Adipocyte (in vitro differentiated cells): ENCODE data around the gene DDX23.

Source experiments
- DNase-seq: peaks from one replicate; pipeline ENCODE4 v3.0.0-alpha.2; 2015; ENCODE audit warnings: low read depth
- H3K27me3 ChIP-seq: replicated peaks from 2 replicates; pipeline ENCODE4 v1.7.0; 2013; ENCODE audit warnings: mild to moderate bottlenecking, low read length, moderate library complexity; ENCODE audit not compliant: control insufficient read depth, insufficient read depth
- H3K36me3 ChIP-seq: 2 replicates; pipeline ENCODE4 v1.7.0; 2013; ENCODE audit warnings: low read length, mild to moderate bottlenecking, moderate library complexity; ENCODE audit not compliant: control insufficient read depth, insufficient read depth, severe bottlenecking
- H3K4me1 ChIP-seq: 2 replicates; pipeline ENCODE4 v1.7.0; 2013; ENCODE audit warnings: mild to moderate bottlenecking, low read length, moderate library complexity; ENCODE audit not compliant: control insufficient read depth, insufficient read depth
- H3K4me3 ChIP-seq: 2 replicates; pipeline ENCODE4 v1.7.0; 2013; ENCODE audit warnings: mild to moderate bottlenecking, low read length, moderate library complexity
- H3K9ac ChIP-seq: 2 replicates; pipeline ENCODE4 v1.7.0; 2013; ENCODE audit warnings: mild to moderate bottlenecking, low read length, moderate library complexity
- H3K9me3 ChIP-seq: 2 replicates; pipeline ENCODE4 v1.7.0; 2013; ENCODE audit warnings: mild to moderate bottlenecking, low read length, moderate library complexity; ENCODE audit not compliant: control insufficient read depth

Gene DDX23

DNA sequence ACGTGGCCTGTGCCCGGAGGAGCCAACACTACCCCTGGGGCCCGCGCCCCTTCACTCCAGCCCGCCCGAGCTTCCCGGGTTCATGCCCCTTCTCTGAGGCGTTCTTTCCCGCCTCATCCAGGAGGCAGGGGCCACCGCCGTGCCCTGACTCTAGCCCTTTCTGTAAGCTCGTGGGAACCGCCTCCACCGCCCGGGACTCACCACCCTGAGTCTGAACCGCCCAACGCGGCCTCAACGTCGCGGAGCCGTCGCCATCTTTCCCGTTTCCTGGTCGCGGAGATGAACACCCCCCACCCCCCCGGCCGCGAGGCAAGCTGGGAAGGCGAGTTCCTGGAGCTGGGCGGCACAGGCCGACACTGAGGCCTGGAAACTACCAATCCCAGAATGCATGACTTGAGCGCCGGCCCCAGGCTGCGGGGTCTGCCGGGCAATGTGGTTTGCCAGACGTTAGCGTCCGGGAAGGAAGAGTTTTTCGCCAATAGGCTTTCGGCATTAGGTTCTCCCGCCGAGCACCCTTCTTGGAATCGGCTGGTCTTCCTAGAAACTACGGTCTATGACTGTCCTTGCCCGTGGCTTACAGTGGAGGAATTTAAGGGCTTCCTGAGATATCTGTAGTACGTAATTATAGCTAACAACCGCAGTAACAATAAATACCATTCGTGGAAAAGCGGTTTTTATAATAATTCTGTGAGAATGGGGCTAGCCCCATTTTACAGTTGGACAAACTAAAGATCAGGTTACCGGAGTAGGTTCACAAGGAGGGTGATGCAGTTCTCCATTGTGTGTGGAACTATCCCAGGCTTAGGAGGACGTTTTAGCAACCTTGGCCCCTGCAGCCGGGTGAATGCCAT is at the start of gene DDX23:
Gene DDX23, minus strand, starts transcription at position 281 of the 851 bp plus-strand sequence. CDS start 6,381 bp downstream, outside the sequence.
- DNase-seq = peak; percentile 99
- Histone ChIP-seq H3K9ac (peak within 1 kb of the TSS; percentile 98), H3K4me3 (peak within 1 kb of the TSS; percentile 95), H3K9me3 (no peaks in the 10 kb centered on the region), H3K27me3 (peaks cover 4% of the 10 kb centered on the region), H3K4me1 (peaks cover 17% of the 10 kb centered on the region), H3K36me3 (peaks cover 5% of the 10 kb centered on the region)

DNA sequence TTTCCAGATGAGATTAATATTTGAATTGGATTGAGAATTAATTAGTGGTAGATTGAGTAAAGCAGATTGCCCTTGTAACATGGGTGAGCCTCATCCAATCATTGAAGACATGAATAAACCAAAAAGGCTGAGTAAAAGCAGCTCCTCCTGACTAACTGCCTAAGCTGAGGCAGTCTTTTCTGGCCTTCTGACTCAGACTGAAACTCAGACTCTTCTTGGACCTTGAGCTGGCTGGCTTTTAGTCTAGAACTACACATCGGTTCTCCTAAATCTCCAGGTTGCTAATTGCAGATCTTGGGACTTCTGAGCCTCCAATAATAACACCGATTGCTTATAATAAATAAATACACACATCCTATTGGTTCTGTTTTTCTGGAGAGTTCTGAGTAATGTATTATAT is 49.3 kb upstream of the DDX23 start:
- H3K9me3 ChIP-seq = no peaks in the 10 kb centered on the region
- no peaks in the 10 kb centered on the region for H3K36me3 ChIP-seq
- peaks cover 4% of the 10 kb centered on the region for H3K4me1 ChIP-seq
- no peak overlapping the region for H3K9ac ChIP-seq
- no peak overlapping the region for H3K4me3 ChIP-seq
- peaks cover 3% of the 10 kb centered on the region for H3K27me3 ChIP-seq
- peak; percentile 25 for DNase-seq

DNA sequence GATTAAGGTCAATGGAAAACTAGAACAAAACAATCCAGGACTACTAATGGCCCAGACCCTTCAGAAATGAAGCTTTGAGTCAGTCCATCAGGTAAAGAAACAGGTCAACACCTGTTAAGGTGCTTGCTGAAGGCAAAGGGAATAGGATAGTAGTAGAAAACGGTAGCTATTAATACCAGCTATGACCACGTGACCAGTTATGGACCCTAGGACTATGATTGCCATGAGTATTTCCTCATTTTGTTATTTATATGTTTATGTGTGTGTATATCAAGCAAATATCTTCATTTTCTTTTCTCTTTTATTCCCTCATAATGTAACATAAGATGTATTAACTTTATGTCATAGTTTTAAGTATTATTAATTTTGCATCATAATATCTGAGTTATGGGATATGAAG is 47.7 kb upstream of the DDX23 start:
- Histone ChIP-seq H3K9me3 (no peaks in the 10 kb centered on the region), H3K4me3 (no peak overlapping the region), H3K9ac (no peak overlapping the region), H3K27me3 (peaks cover 3% of the 10 kb centered on the region), H3K36me3 (no peaks in the 10 kb centered on the region), H3K4me1 (peaks cover 4% of the 10 kb centered on the region)
- no peak for DNase-seq

- H3K36me3 ChIP-seq = no peaks in the 10 kb centered on the region
- no peak overlapping the region for H3K4me3 ChIP-seq
- H3K4me1 ChIP-seq = peaks cover 2% of the 10 kb centered on the region
- H3K9me3 ChIP-seq = no peaks in the 10 kb centered on the region
- DNase-seq = peak; percentile 74
- no peak overlapping the region for H3K9ac ChIP-seq
- H3K27me3 ChIP-seq = peaks cover 3% of the 10 kb centered on the region
Observed at GRCh38 chr12:48894271-48894670, 42.3 kb upstream of the DDX23 start.

DNA sequence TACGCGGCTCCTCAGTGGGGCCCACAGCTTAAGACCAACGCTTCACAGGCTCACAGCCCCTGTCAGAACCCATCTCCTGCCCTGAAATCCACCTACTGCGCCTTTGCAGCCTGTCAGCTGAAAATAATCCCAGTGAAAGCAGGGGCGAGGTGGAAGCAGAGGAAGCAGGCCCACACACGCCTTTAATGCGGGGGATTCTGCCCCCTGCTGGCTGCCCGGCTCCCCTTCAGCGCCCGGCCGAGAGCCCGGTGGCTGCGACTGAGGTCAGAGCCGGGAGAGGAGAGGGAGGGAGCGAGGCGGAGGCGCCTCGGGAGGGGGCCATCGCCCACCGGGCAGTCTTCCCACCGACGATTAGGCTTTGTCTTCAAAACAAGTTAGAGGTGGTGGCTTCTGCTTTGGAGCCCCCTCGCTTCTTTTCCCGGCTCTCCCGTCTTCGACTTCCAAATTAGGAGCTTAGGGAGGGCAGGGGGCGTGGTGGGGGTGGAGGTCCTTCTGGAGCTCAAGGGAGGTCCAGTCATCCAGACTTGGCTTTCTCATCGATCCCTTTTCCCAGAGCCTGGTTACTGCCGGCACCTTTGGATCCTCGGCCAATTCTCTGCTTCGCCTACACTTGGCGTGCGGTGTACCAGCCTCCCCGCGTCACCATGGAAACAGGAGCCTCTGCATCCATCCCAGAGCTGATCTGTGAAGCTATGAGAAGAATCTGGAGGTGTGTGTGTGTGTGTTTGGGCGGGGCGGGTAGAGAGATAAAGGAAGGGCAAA is 38.9 kb upstream of the DDX23 start:
- peak overlapping the region; percentile 69 for H3K9ac ChIP-seq
- peak; percentile 91 for DNase-seq
- H3K27me3 ChIP-seq = no peaks in the 10 kb centered on the region
- H3K36me3 ChIP-seq = no peaks in the 10 kb centered on the region
- no peaks in the 10 kb centered on the region for H3K9me3 ChIP-seq
- peaks cover 2% of the 10 kb centered on the region for H3K4me1 ChIP-seq
- peak overlapping the region; percentile 58 for H3K4me3 ChIP-seq

- no peak for DNase-seq
- H3K9me3 ChIP-seq = no peaks in the 10 kb centered on the region
- no peak overlapping the region for H3K4me3 ChIP-seq
- peaks cover 3% of the 10 kb centered on the region for H3K27me3 ChIP-seq
- H3K4me1 ChIP-seq = peaks cover 2% of the 10 kb centered on the region
- no peaks in the 10 kb centered on the region for H3K36me3 ChIP-seq
- H3K9ac ChIP-seq = peak overlapping the region; percentile 69
Observed at GRCh38 chr12:48889679-48890078, 37.7 kb upstream of the DDX23 start.

GRCh38 chr12:48883305-48884161 is 31.6 kb upstream of the DDX23 start:
- DNase-seq = peak; percentile 23
- peaks cover 13% of the 10 kb centered on the region for H3K4me1 ChIP-seq
- no peak overlapping the region for H3K4me3 ChIP-seq
- no peak overlapping the region for H3K9ac ChIP-seq
- H3K9me3 ChIP-seq = no peaks in the 10 kb centered on the region
- no peaks in the 10 kb centered on the region for H3K36me3 ChIP-seq
- peaks cover 50% of the 10 kb centered on the region for H3K27me3 ChIP-seq

DNA sequence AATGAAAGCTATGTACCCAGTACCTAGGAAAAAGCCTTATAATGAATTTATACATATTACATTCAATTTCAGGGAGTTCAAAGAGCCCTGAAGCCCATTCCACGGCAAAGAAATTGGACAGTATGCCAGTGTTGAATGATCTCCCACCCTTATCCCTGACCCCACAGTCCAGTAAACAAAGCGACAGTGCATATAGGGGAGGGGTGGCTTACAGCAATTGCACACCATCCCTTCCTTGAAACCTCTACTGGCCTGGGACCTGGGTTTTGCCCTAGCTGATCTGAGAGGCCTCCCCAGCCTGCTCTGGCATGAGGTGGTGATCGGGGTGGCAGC is 31.0 kb upstream of the DDX23 start:
- Histone ChIP-seq H3K4me1 (peaks cover 13% of the 10 kb centered on the region), H3K36me3 (no peaks in the 10 kb centered on the region), H3K27me3 (peaks cover 50% of the 10 kb centered on the region), H3K9me3 (no peaks in the 10 kb centered on the region), H3K9ac (no peak overlapping the region), H3K4me3 (no peak overlapping the region)
- DNase-seq = no peak

DNA sequence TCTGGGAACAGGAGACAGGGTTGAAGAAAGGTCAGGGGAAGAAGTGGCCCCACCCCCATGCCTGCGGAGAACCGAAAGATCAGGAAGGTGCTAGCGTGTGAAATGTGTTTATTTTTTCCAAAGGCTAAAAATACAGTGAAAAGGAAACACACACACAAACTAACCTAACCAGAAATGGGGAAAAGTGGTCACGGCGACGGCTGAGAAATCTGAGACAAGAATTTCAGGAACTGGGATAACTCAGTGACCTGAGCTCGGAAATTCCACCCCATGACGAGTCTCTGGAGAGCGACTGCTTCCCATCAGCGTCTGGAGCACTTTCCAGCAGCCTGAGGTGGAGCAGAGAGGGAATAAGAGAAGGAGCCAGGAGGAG is 30.3 kb upstream of the DDX23 start:
- Histone ChIP-seq H3K4me3 (peak overlapping the region; percentile 59), H3K4me1 (peaks cover 13% of the 10 kb centered on the region), H3K27me3 (peaks cover 50% of the 10 kb centered on the region), H3K36me3 (no peaks in the 10 kb centered on the region), H3K9ac (no peak overlapping the region), H3K9me3 (no peaks in the 10 kb centered on the region)
- peak; percentile 46 for DNase-seq

DNA sequence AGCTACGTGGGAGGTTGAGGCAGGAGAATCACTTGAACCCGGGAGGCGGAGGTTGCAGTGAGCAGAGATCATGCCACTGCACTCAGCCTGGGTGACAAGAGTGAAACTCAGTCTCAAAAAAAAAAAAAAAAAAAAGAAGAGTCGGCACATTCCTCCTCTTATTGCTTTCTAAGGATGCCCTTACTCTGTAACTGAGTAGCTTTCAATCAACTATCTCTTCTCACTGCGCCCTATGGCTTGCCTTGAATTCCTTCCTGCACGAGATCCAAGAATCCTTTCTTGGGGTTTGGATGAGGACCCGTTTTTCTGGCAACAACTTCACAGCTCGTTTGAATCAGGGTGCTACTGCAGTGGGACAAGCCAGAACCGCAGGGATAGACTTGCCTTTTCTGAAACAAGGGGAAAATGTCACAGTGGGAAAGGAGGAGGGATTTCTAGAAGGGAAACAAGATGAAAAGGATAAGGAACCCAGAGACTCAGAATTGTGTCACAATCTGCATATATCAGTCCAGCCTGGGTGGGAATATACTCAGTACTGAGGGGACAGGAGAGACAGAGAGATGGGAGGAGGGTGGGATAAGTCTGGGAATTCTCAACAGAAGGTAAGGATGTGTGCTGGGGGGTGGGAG is 29.8 kb upstream of the DDX23 start:
- peak overlapping the region; percentile 59 for H3K4me3 ChIP-seq
- no peaks in the 10 kb centered on the region for H3K36me3 ChIP-seq
- no peaks in the 10 kb centered on the region for H3K9me3 ChIP-seq
- H3K27me3 ChIP-seq = peaks cover 50% of the 10 kb centered on the region
- peaks cover 13% of the 10 kb centered on the region for H3K4me1 ChIP-seq
- peak; percentile 14 for DNase-seq
- no peak overlapping the region for H3K9ac ChIP-seq
